H9 (cell line): ENCODE data around the gene ZNF263. TPM values are rescaled to one million over a fixed set of nuclear protein-coding genes. Genes with fewer than 3 reads are reported as not detected.

ENCODE experiments used
- DNase-seq: peaks from one replicate; pipeline ENCODE4 v3.0.0-alpha.2; 2017
- H2AFZ ChIP-seq: one replicate; pipeline ENCODE4 v1.6.1; 2013; ENCODE audit warnings: mild to moderate bottlenecking, low read length, control low read depth, moderate library complexity
- H2AK5ac ChIP-seq: 2 replicates; pipeline ENCODE4 v1.6.1; 2013; ENCODE audit warnings: low read length, control low read depth, mixed read lengths; ENCODE audit not compliant: insufficient read length
- H2BK120ac ChIP-seq: one replicate; pipeline ENCODE4 v1.6.1; 2013; ENCODE audit warnings: low read depth, mild to moderate bottlenecking, low read length, control low read depth, inconsistent platforms; ENCODE audit not compliant: poor library complexity, severe bottlenecking
- H2BK12ac ChIP-seq: 2 replicates; pipeline ENCODE4 v1.6.1; 2013; ENCODE audit warnings: low read length, control low read depth, mixed read lengths, low read depth; ENCODE audit not compliant: insufficient read length
- H2BK15ac ChIP-seq: 2 replicates; pipeline ENCODE4 v1.6.1; 2013; ENCODE audit warnings: low read depth, low read length, control low read depth
- H2BK20ac ChIP-seq: one replicate; pipeline ENCODE4 v1.6.1; 2013; ENCODE audit warnings: low read depth, mild to moderate bottlenecking, low read length, control low read depth, inconsistent platforms; ENCODE audit not compliant: poor library complexity, severe bottlenecking
- H2BK5ac ChIP-seq: 2 replicates; pipeline ENCODE4 v1.6.1; 2013; ENCODE audit warnings: low read length, control low read depth, mixed read lengths; ENCODE audit not compliant: insufficient read length
- H3K14ac ChIP-seq: 2 replicates; pipeline ENCODE4 v1.6.1; 2013; ENCODE audit warnings: low read length, control low read depth; ENCODE audit not compliant: insufficient read depth
- H3K18ac ChIP-seq: 2 replicates; pipeline ENCODE4 v1.6.1; 2013; ENCODE audit warnings: low read depth, mild to moderate bottlenecking, mixed read lengths, low read length, control low read depth; ENCODE audit not compliant: insufficient read length
- H3K23ac ChIP-seq: 2 replicates; pipeline ENCODE4 v1.6.1; 2013; ENCODE audit warnings: low read length, control low read depth, mixed read lengths, low read depth; ENCODE audit not compliant: insufficient read length
- H3K23me2 ChIP-seq: 2 replicates; pipeline ENCODE4 v1.6.1; 2013; ENCODE audit warnings: low read depth, mild to moderate bottlenecking, mixed read lengths, low read length, control low read depth; ENCODE audit not compliant: insufficient read length, poor library complexity, severe bottlenecking
- H3K27ac ChIP-seq: 2 replicates; pipeline ENCODE4 v1.5.1; 2013; ENCODE audit warnings: low read length, control low read depth, mixed read lengths, low read depth; ENCODE audit not compliant: insufficient read length
- H3K27me3 ChIP-seq: 2 replicates; pipeline ENCODE4 v1.6.1; 2013; ENCODE audit warnings: low read length, control low read depth, inconsistent platforms; ENCODE audit not compliant: insufficient read depth
- H3K4ac ChIP-seq: 2 replicates; pipeline ENCODE4 v1.6.1; 2013; ENCODE audit warnings: low read depth, mild to moderate bottlenecking, control low read depth, inconsistent platforms, low read length, moderate library complexity
- H3K4me1 ChIP-seq: 2 replicates; pipeline ENCODE4 v1.6.1; 2013; ENCODE audit warnings: low read length, control low read depth, inconsistent platforms; ENCODE audit not compliant: insufficient read depth
- H3K4me2 ChIP-seq: 2 replicates; pipeline ENCODE4 v1.6.1; 2013; ENCODE audit warnings: low read length, control low read depth, mixed read lengths; ENCODE audit not compliant: insufficient read length, insufficient read depth
- H3K56ac ChIP-seq: 2 replicates; pipeline ENCODE4 v1.6.1; 2013; ENCODE audit warnings: low read depth, mild to moderate bottlenecking, mixed read lengths, low read length, control low read depth; ENCODE audit not compliant: insufficient read length
- H3K79me1 ChIP-seq: 2 replicates; pipeline ENCODE4 v1.6.1; 2013; ENCODE audit warnings: low read depth, mild to moderate bottlenecking, moderate library complexity, low read length, control low read depth, inconsistent platforms; ENCODE audit not compliant: insufficient read depth, poor library complexity, severe bottlenecking
- H3K79me2 ChIP-seq: 2 replicates; pipeline ENCODE4 v1.6.1; 2013; ENCODE audit warnings: low read length, control low read depth, inconsistent platforms; ENCODE audit not compliant: insufficient read depth
- H3K9ac ChIP-seq: 2 replicates; pipeline ENCODE4 v1.6.1; 2013; ENCODE audit warnings: low read length, control low read depth, mixed read lengths; ENCODE audit not compliant: insufficient read length; ENCODE audit errors: extremely low read depth
- H3K9me3 ChIP-seq: one replicate; pipeline ENCODE4 v1.6.1; 2013; ENCODE audit warnings: low read depth, low read length, inconsistent platforms; ENCODE audit not compliant: control insufficient read depth
- H3T11ph ChIP-seq: one replicate; pipeline ENCODE4 v1.6.1; 2013; ENCODE audit warnings: mild to moderate bottlenecking, low read length, control low read depth, inconsistent platforms
- H4K20me1 ChIP-seq: one replicate; pipeline ENCODE4 v1.6.1; 2013; ENCODE audit not compliant: control insufficient read depth, insufficient read length, insufficient read depth
- H4K5ac ChIP-seq: 2 replicates; pipeline ENCODE4 v1.6.1; 2013; ENCODE audit warnings: low read depth, mild to moderate bottlenecking, mixed read lengths, low read length, control low read depth; ENCODE audit not compliant: insufficient read length
- H4K8ac ChIP-seq: replicated peaks from 2 replicates; pipeline ENCODE4 v1.6.1; 2013; ENCODE audit warnings: low read length, control low read depth, mixed read lengths, low read depth; ENCODE audit not compliant: insufficient read length
- H4K91ac ChIP-seq: 2 replicates; pipeline ENCODE4 v1.6.1; 2013; ENCODE audit warnings: low read depth, mild to moderate bottlenecking, moderate library complexity, mixed read lengths, low read length, control low read depth; ENCODE audit not compliant: insufficient read length
- H3K27ac Mint-ChIP-seq, 3 experiments: 2 replicates in 2 of 3; 3 replicates in 1 of 3; pipeline ENCODE4 v1.8.0; 2020 to 2021; ENCODE audit warnings: mixed read lengths in 3 of 3, mild to moderate bottlenecking in 1 of 3, moderate library complexity in 1 of 3
- H3K27me3 Mint-ChIP-seq: 2 replicates; pipeline ENCODE4 v1.8.0; 2021; ENCODE audit warnings: low read depth, mild to moderate bottlenecking, moderate library complexity, mixed read lengths
- H3K36me3 Mint-ChIP-seq, 3 experiments: 2 replicates in 2 of 3; 3 replicates in 1 of 3; pipeline ENCODE4 v1.8.0; 2020 to 2021; ENCODE audit warnings: low read depth in 3 of 3, mixed read lengths in 3 of 3; ENCODE audit not compliant: insufficient read depth in 1 of 3
- H3K4me1 Mint-ChIP-seq, 2 experiments: 2 replicates each; pipeline ENCODE4 v1.8.0; 2020; ENCODE audit warnings: mixed read lengths in 2 of 2
- H3K4me3 Mint-ChIP-seq, 2 experiments: 2 replicates in 1 of 2; 3 replicates in 1 of 2; pipeline ENCODE4 v1.8.0; 2020 to 2021; ENCODE audit warnings: mild to moderate bottlenecking in 2 of 2, mixed read lengths in 2 of 2, moderate library complexity in 1 of 2
- H3K9me3 Mint-ChIP-seq, 2 experiments: 2 replicates in 1 of 2; 3 replicates in 1 of 2; pipeline ENCODE4 v1.8.0; 2020; ENCODE audit warnings: mild to moderate bottlenecking in 2 of 2, mixed read lengths in 2 of 2, moderate library complexity in 1 of 2
- WGBS: extraction: QIAGEN DNeasy Blood & Tissue Kit; methylation state at CpG from one replicate; pipeline ENCODE4 v1.1.7; 2013; ENCODE audit warnings: missing lambda C conversion rate, low lambda C conversion rate, mixed read lengths; ENCODE audit not compliant: insufficient read length; ENCODE audit errors: extremely low coverage; 5-methylcytosine and 5-hydroxymethylcytosine counted together
- total RNA-seq: library from RNA; stranded (reverse); gene quantifications from 2 replicates; pipeline ENCODE4 v1.2.1, GENCODE V29; 2021
- TF ChIP-seq, protein P1 (sequence below): fragments of 200-600 bp; sonication (generic); conservative IDR thresholded peaks from 3 replicates; pipeline ENCODE4 v1.8.0; 2021; ENCODE audit warnings: antibody characterized with exemption, mild to moderate bottlenecking

The ZNF263 gene
- total RNA-seq, 1 experiment from 2014 or later: 35.7 TPM

DNA sequence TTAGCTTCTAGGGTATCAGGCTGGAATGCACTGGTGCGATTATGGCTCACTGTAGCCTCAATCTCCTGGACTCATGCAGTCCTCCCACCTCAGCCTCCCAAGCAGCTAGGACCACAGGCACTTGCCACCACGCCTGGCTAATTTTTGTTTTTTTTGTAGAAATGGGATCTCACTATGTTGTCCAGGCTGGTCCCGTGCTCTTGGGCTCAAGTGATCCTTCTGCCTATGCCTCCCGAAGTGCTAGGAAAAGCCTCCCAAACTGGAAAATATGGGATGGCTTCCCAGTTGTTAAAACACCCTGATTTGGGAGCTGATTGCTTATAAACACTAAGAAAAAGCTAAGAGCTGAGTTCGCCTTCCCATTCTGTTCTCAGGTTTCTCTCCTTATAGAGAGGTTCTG, 6.6 kb upstream of the ZNF263 start:
- H3T11ph ChIP-seq: no peak overlapping the region
- no peak overlapping the region for H4K91ac ChIP-seq
- no peaks in the 10 kb centered on the region for H4K20me1 ChIP-seq
- no peaks in the 10 kb centered on the region for H3K27me3 ChIP-seq
- WGBS: no CpG with 5 or more reads among the region's 5 CpGs
- no peak overlapping the region for H3K4me2 ChIP-seq
- no peaks in the 10 kb centered on the region for H3K4me1 ChIP-seq
- no peak overlapping the region for H2AK5ac ChIP-seq
- Mint-ChIP-seq H3K27me3 (peaks cover 29% of the 10 kb centered on the region), H3K36me3 (no peaks in the 10 kb centered on the region; a peak in 1 of 7 replicates), H3K4me1 (0 out of 4 replicates have a peak, but pooled peaks cover 0 to 1% of the 10 kb centered on the region in 2 experiments), H3K27ac (no peak overlapping the region), H3K4me3 (no peak overlapping the region), H3K9me3 (peaks cover 5 to 20% of the 10 kb centered on the region in 2 experiments; a peak in 4 of 5 replicates)
- H3K9me3 ChIP-seq: no peaks in the 10 kb centered on the region
- no peak overlapping the region for H2BK20ac ChIP-seq
- H2AFZ ChIP-seq: no peak overlapping the region
- no peak overlapping the region for H3K9ac ChIP-seq
- H3K27ac ChIP-seq: no peak overlapping the region
- H4K8ac ChIP-seq: no peak overlapping the region
- TF ChIP-seq, protein P1, sequence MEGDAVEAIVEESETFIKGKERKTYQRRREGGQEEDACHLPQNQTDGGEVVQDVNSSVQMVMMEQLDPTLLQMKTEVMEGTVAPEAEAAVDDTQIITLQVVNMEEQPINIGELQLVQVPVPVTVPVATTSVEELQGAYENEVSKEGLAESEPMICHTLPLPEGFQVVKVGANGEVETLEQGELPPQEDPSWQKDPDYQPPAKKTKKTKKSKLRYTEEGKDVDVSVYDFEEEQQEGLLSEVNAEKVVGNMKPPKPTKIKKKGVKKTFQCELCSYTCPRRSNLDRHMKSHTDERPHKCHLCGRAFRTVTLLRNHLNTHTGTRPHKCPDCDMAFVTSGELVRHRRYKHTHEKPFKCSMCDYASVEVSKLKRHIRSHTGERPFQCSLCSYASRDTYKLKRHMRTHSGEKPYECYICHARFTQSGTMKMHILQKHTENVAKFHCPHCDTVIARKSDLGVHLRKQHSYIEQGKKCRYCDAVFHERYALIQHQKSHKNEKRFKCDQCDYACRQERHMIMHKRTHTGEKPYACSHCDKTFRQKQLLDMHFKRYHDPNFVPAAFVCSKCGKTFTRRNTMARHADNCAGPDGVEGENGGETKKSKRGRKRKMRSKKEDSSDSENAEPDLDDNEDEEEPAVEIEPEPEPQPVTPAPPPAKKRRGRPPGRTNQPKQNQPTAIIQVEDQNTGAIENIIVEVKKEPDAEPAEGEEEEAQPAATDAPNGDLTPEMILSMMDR: no peak
- no peak overlapping the region for H3K18ac ChIP-seq
- H3K23ac ChIP-seq: no peak overlapping the region
- no peak overlapping the region for H2BK12ac ChIP-seq
- no peak overlapping the region for H4K5ac ChIP-seq
- H3K79me2 ChIP-seq: no peaks in the 10 kb centered on the region
- H2BK120ac ChIP-seq: no peak overlapping the region
- no peak overlapping the region for H2BK5ac ChIP-seq
- H3K14ac ChIP-seq: no peak overlapping the region
- no peak overlapping the region for H3K4ac ChIP-seq
- no peak for DNase-seq
- no peaks in the 10 kb centered on the region for H3K23me2 ChIP-seq
- H3K56ac ChIP-seq: no peak overlapping the region
- no peak overlapping the region for H2BK15ac ChIP-seq
- no peaks in the 10 kb centered on the region for H3K79me1 ChIP-seq
